OCI-M2 (cell line): ENCODE results near the gene ILRUN.
"Not testable (repeated sequence)": the region's sequence is repeated elsewhere in the genome, so short reads cannot be mapped to it uniquely, and the experiment has no call there.

Experiments
- DNase-seq: peaks from one replicate; lab custom pipeline; 2025; ENCODE audit not compliant: unreplicated experiment; lab: John Stamatoyannopoulos, UW

The ILRUN gene

GRCh38 chr6:34697904-34698559 lies 1.5 kb upstream of the ILRUN start:
- DNase-seq = no peak

DNA sequence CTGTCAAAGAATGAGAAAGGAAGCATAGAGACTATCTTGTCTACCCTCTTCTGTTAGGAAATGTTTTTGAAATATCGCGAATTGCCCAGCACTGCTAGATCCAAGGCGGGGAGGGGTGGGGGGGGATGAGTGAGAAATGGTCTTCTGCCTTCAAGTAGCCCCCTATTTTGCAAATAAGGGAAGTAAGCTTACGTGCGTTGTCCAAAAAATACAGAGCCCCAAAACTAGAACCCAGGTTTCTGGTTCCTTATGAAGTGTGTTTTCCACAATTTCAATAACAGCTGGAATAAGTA lies 923 bp upstream of the ILRUN start:
- no peak for DNase-seq

DNA sequence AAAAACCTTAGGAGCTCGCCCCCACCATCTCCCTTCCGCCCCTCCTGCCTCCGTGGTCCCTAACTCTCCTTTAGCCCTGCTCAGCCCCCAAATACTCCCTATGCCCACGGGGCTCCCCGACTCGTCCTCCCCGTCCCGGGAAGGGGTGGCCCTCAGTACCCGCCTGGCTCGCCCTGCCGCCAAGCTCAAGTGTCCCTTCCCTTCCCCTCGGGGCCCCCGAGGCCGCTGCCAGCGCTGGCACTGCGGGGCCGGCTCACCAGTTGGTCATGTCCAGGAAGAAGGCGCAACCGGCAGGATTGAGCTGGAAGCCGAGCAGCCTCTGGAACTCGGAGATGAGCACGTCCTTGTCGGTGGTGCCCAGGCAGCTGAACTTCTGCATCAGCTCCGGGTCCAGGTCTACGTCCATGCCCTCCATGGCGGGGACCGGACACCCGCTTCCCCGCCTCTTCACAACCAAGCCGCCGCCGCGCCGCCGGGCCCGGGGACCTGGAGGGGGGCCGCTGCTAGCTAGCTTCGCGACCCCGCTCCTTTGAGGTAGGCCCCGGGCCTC lies 303 bp downstream of the ILRUN start:
- no peak for DNase-seq

DNA sequence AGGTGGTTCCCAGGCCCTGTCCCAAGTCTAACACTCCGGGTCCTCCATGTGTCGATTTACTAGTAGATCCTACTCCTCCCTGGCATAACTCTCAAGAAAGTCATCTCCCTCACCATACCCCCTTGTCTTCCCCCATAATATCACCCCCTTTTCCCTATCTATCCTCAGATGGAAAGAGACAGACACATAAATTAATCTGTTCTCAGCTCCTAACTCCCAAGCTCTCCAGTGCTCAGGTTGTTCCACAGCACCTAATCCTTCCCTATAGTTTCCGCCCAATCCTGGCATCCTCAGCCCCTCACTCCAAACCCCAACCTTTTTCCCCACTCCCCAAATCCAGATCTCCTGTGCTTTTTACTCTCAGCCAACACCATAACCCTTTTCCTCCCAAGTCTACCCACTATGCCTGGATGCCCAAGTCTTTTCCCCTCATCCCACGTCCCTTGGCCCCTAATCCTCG lies 808 bp downstream of the ILRUN start:
- DNase-seq = no peak

DNA sequence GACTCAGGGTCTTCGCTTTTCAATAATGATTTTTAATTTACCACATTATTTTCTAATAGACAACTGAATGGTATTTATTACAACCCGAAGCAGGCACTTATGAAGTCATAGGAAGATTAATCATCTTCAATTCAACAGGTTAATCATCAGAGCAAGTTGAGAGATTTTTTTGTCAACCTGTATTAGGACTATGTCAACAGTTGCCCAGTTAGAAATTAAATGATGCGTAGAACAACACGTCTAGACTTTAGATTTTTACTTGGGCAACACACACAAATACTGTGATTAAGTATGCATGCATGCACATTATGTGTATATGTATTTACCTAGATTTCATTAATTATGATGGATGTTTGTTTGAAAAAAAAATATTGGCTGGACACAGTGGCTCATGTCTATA lies 4.3 kb downstream of the ILRUN start:
- DNase-seq = no peak

DNA sequence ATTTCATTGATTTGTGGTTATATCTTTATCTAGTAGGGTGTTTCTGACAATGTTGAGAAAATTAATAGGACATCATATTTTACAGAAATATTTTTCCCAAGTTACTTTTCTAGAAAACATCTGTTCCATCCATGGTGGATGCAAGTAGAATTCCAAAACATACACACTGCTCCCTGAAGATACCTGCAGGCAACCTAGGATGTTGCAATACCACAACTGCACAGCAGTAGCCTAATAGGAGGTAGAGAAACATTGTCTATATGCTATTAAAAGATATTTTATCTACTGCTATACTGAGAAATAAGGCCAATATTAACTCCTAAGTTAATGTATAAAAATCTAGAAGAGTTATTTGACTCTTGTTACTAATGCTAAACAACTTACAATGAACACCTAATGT lies 6.8 kb downstream of the ILRUN start:
- no peak for DNase-seq

DNA sequence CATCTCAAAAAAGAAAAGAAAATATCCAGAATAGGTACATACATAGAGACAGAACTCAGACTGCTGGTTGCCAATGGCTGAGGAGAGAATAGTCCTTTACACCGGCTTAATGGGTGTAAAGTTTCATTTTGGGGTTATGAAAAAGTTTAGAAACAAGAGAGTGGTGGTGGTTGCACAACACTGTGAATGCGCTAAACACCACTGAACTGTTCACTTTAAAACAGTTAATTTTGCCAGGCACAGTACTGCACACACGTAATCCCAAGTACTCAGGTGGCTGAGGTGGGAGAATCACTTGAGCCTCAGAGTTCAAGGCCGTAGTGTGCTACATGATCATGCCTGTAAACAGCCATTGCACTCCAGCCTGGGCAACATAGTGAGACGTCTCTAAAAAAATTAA lies 7.6 kb downstream of the ILRUN start:
- DNase-seq = no peak

DNA sequence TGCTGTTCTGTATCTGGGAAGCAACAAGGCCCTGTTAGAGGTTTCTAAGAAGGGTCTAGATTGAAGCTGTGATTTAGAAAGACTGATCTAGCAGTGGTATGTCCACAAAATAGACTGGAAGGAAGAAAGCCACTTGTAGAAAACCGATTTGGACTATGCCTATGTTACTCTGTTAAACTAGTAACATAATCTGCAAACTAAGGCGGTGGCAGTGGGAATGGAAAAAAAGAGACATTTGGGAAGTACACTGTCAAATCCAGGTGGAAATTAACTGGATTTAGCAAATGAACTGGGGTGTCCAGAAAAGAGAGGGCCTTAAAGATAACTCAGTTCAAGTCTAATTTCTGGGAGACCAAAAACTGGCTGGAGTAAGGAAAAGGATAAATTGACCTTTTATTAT lies 11.6 kb downstream of the ILRUN start:
- DNase-seq = no peak

- DNase-seq = no peak
Observed at GRCh38 chr6:34684364-34684763, 12.2 kb downstream of the ILRUN start.

DNA sequence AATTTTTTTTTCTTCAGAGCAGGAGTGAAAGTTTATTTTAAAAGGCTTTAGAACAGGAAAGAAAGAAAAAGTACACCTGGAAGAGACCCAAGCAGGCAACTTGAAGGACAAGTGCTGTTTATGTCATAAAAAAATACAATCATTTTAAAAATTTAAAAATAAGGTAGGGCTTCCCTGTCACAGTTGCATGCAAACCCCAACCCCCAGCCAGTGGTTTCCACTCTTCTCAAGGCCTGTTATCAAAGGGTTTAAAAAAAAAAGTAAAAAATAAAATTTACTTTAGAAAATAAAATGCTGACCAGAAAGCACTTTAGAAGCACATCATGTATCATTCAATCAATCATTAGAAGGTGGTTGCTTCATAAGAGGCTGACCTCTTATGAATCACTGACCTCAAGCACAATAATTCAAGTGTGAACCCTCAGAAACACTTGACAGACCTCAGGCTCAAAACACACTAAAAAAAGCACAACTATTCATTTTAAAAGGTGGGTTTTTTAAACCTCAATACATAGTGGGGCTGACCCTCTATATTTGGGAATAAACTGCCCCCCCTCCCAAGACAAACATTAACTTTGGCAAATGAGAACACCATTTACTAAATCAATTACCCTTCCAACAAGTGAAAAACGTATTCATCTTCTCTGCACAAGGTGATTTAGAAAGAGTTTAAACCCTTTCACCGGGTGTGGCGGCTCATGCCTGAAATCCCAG lies 15.6 kb downstream of the ILRUN start:
- DNase-seq = no peak

DNA sequence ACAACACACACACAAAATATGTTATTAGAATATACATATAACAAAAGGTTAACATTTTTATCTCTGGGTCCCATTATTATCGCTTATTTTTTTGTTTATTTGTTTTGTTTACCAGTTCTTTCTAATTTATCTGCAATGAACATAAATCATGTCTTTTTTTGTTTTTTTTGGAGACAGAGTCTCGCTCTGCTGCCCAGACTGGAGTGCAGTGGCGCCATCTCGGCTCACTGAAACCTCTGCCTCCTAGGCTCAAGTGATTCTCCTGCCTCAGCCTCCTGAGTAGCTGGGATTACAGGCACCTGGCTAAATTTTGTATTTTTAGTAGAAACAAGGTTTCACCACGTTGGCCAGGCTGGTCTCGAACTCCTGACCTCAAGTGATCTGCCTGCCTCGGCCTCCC lies 16.3 kb downstream of the ILRUN start:
- DNase-seq = not testable (repeated sequence)

DNA sequence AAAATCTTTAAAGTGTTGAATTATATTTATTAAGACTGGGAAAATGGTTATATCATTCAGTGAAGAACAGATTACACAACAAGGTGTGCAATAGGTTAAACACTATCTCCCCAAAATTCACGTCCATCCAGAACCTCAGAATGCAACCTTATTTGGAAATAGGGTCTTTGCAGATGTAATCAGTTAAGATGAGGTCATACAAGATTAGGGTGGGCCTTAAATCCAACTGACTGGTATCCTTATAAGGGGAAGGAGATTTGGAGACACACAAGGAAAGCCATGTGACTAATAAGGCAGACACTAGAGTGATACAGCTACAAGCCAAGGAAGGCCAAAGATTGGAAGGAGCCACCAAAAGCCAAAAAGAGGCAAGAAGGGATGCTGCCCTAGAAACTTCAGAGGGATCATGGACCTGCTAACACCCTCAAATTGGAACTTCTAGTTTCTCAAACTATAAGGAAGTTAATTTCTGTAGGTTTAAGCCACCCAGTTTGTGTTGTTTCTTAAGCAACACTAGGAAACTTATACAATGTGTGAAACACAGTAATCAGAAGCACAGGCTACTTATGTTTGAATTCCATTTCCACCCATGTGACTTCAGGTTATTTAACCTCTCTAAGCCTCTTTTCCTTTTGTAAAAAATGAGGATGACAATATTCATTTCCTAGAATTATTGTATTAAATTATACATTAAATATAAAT lies 16.9 kb downstream of the ILRUN start:
- no peak for DNase-seq

DNA sequence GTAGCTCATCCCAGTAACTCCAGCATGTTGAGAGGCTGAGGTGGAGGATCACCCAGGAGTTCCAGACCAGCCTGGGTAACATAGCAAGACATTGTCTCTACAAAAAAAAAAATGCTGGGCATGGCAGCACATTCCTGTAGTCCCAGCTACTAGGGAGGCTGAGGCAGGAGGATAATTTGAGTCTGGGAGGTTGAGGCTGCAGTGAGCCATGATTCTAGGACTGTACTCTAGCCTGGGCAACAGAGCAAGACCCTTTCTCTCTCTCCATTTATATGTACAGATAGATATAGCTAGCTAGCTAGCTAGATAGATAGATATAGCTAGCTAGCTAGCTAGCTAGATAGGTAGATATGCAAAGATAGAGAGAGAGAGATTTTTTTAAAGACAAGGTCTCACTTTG lies 20.4 kb downstream of the ILRUN start:
- DNase-seq = no peak

DNA sequence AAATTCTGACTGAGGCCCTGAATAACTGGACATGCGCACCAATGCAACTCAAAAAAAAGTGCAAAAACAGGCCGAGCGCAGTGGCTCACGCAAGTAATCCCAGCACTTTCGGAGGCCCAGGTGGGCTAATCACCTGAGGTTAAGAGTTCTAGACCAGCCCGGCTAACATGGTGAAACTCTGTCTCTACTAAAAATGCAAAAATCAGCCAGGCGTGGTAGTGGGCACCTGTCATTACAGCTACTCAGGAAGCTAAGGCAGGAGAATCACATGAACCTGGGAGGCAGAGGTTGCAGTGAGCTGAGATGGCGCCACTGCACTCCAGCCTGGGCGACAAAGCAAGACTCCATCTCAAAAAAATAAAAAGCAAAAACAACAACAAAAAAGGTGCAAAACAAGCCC lies 21.6 kb downstream of the ILRUN start:
- DNase-seq = not testable (repeated sequence)

GRCh38 chr6:34674268-34674639 lies 22.3 kb downstream of the ILRUN start:
- no peak for DNase-seq

GRCh38 chr6:34673064-34673463 lies 23.5 kb downstream of the ILRUN start:
- no peak for DNase-seq

GRCh38 chr6:34672657-34673043 lies 23.9 kb downstream of the ILRUN start:
- DNase-seq = no peak

DNA sequence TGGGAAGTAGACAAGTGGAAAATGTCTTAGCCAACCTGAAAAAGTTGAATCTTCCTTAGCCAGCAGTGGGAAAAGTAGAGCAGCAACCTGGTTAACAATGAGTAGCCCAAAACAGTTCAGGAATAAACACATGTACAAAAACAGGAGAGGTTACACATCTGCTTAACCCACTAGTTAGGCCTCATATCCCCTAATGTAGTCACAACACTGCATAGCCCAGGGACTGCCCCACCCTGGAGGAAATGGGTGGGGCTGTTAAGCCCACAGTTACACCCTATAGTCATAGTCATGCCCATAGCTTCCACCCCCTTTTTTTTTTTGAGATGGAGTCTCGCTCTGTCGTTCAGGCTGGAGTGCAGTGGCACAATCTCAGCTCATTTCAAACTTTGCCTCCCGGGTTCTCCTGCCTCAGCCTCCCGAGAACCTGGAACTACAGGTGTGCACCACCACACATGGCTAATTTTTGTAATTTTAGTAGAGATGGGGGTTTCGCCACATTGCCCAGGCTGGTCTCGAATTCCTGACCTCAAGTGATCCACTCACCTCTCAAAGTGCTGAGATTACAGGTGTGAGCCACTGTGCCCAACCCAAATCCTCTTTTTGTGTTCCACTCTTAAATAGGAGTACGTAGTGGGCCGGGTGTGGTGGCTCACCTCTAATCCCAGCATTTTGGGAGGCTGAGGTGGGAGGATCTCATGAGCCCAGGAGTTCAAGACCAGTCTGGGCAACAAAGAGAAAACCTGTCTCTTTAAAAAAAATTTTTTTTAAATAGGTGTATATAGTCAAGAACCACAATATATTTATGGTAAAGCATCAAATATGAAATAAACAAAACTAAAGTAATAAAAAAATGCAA lies 24.5 kb downstream of the ILRUN start:
- DNase-seq = no peak

- no peak for DNase-seq
Observed at GRCh38 chr6:34671367-34671766, 25.2 kb downstream of the ILRUN start.

DNA sequence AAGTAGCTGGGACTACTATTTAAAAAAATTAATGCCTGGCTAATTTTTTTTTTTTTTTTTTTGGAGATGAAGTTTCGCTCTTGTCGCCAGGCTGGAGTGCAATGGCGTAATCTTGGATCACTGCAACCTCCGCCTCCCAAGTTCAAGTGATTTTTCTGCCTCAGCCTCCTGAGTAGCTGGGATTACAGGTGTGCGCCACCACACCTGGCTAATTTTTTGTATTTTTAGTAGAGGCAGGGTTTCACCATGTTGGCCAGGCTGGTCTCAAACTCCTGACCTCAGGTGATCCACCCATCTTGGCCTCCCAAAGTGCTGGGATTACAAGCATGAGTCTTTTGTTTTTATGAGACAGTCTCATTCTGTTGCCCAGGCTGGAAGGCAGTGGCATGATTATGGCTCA lies 27.8 kb downstream of the ILRUN start:
- DNase-seq = not testable (repeated sequence)

GRCh38 chr6:34667481-34668238 lies 28.9 kb downstream of the ILRUN start:
- no peak for DNase-seq
